ENCODE results near the gene RNF182.
"Not testable (repeated sequence)": the region's sequence is repeated elsewhere in the genome, so short reads cannot be mapped to it uniquely, and the experiment has no call there.

RNF182 gene

DNA sequence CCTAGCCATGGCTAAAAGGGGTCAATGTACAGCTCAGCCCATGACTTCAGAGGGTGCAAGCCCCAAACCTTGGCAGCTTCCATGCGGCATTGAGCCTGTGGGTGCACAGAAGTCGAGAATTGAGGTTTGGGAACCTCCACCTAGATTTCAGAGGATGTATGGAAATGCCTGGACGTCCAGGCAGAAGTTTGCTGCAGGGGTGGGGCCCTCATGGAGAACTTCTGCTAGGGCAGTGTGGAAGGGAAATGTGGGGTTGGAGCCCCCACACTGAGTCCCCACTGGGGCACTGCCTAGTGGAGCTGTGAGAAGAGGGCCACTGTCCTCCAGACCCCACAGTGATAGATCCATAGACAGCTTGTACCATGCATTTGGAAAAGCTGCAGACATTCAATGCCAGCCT lies 47.9 kb downstream of the RNF182 start:
- DNase-seq, result not testable (repeated sequence)

GRCh38 chr6:13973422-13973821 lies 48.7 kb downstream of the RNF182 start:
- not testable (repeated sequence) for DNase-seq

GRCh38 chr6:13978102-13978640 lies 53.4 kb downstream of the RNF182 start:
- DNase-seq, result no peak

- DNase-seq, result no peak
Observed at GRCh38 chr6:13978787-13979186, 54.0 kb downstream of the RNF182 start.

DNA sequence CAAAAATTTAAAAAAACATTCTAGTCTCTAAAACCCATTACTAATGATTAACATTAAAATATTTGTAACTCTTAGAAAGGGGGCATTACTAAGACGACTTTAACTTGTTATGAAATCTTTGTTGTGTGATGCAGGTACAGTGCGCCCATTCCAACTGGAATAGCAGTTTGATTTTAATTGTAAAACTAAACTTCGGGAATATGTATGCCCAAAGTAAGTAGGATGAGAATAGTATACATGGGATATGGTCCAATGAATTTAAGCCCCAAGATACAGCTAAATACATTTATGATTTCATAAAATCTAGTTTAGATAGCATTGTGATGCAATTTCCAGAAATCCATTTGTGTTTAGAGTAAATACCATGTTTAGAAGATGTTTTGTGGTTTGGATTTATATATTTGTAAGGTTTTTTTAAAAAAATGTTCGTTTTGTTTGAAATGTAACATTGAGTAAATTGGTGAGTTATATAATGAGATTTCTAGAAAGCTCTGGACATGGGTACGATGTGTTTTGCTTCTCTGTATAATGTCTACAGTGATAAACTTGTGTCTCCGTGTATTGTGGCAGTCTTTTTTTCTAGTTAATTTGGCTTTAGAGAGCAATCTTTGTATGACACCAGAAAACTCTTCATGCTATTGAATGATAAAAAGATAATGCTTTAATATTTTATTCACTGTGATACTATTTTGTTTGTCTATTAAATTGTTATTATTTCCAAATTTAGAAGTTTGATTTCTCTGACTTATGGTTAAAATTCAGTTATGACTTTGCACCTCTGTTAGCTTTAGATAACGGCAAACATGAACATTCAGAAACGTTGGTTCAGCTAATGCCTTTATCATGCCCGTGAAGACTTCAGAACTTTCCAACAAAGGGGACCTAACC lies 54.8 kb downstream of the RNF182 start:
- no peak for DNase-seq

GRCh38 chr6:13980534-13980933 lies 55.8 kb downstream of the RNF182 start:
- no peak for DNase-seq

DNA sequence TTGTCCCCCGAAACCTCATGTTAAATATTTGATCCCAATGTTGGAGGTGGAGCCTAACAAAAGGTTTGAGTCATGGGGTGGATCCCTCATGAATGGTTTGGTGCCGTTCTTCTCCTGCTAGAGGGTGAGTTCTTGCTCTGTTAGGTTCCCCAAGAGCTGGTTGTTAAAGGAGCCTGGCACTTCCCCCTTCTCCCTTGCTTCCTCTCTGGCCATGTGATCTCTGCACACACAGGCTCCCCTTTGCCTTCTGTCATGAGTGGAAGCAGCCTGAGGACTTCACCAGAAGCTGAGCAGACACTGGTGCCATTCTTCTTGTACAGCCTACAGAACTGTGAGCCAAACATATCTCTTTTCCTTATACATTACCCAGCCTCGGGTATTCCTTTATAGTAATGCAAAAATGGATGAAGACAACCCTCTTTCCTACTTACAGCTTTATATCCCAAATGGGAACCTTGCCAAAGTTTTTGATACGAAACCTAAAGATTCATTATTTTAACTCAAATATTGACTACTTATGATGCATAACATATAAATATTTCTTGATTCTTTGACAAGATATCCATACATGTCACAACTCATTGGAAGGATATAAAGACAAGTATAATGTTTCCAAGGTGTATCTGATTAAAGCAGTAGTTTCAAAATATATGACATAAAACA lies 61.0 kb downstream of the RNF182 start:
- DNase-seq, result no peak

- no peak for DNase-seq
Observed at GRCh38 chr6:13986700-13987399, 62.1 kb downstream of the RNF182 start.

DNA sequence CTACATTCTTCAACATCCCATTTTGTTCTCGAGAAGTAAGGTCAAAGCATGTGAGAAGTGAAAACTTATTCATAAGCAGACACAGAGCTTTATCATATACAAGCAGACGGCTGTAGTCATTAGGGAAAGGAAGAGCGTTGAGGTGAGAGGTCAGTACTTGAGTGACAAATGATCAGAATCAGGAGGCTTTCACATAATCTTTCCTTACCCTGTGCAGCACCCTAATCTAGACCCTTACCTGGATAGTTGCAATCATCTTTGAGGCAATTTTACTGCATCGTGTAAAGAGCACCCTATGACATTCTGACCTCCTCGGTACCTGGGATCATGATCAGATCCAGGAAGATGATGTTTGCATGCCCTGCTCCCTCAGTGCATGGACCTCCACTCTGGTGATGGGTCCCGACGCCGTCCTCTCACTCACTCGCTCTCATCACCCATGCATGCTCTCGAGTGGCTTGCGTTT lies 62.7 kb downstream of the RNF182 start:
- DNase-seq, result no peak

GRCh38 chr6:13988049-13988738 lies 63.4 kb downstream of the RNF182 start:
- no peak for DNase-seq

DNA sequence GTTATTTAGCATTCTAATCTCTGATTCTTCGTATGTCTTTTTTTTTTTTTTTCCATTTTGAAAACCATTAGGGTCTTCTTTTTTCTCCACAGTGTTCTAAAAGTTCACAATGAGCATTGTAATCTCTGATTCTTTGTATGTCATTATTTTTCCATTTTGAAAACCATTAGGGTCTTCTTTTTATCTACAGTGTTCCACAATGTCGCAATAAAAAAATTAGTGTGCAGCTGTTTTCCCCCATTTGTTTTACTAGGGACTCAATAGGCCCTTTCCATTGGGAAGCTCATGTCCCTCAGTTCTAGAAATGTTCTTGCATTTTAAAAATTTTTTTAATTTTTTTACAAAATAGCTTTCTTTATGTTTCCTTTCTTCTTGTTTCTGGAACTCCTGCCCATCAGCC lies 64.2 kb downstream of the RNF182 start:
- DNase-seq, result no peak

DNA sequence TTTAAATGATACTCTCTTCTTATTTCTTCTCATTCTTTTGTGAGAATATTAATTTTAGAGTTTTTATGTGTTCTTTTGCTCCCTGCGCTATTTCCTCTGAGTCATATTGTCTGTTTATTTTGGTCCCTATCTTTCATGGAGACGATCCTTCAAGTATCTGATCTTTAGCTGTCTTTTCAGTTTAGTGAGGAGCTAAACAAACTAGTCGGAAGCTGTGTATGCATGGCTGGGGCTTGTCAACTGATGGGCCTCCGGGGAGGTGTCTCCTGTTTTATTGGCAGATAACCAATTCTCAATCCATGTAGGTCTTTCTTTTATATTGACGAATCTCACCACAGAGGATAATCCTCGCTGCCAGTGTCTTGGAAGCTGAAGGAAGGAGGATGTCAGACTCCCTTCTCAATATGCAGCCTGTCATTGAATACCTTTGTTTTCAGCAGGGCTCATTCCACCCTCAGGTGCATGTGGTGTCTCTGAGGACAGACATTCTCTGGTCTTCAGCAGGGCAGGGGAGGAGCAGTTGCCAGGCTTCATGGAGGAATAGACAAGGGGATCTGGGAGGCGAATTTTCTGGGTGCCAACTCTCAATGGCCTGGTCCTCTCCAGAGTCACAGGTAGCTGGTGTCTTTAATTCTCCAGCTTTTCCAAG lies 64.9 kb downstream of the RNF182 start:
- no peak for DNase-seq

DNA sequence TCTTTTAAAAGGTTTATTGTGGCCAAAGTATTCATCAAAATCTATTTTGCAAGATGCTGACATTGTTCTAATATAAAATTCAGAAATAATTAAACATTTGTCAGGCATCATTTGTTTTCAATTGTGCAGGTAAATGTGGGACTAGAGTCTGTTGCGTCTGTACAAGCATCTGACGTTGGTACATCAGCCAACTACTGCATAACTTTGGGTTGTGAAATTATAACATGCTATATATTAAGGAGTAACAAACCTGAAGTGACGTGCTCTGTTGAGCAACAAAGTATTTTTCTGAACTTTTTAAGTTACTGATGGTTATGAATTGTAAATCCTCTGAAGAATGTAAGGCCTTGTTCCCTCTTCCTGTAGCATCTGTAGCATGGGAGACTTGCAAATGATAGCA lies 66.0 kb downstream of the RNF182 start:
- no peak for DNase-seq

DNA sequence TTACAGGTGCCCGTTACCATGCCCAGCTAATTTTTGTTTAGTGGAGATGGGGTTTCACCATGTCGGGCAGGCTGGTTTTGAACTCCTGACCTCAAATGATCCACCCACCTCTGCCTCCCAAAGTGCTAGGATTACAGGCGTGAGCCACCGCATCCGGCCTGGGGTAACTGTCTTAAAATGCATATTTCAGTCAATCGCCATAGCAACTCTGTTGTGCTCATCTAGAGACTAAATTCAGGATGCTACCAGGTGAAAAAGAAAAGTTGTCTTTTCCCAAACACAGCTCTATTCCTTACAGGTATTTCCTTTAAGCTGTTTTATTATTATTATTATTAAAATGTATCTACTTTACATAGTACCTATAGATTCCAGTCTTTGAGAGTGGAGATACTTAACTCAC lies 66.6 kb downstream of the RNF182 start:
- no peak for DNase-seq

DNA sequence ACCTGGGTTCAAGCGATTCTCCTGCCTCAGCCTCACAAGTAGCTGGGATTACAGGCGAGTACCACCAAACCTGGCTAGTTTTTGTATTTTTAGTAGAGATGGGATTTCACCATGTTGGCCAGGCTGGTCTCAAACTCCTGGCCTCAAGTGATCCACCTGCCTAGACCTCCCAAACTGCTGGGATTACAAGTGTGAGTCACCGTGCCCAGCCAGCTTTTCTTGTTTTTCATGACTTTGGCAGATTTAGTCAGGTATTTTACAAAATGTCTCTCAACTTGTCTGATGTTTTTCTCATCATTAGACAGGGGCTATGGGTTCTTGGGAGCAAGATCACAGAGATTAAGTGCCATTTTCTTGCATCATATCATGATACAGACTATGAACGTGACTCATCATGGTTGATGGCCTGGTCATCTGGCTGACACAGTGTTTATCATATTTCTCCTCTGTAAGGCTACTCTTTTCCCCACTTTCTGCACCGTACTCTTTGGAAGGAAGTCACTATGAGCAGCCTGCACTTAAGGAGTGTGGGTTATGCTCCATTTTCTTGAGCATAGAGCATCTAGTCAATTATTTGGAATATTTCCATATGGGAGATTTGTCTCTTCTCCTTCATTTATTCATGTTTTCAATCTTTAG lies 67.8 kb downstream of the RNF182 start:
- no peak for DNase-seq

DNA sequence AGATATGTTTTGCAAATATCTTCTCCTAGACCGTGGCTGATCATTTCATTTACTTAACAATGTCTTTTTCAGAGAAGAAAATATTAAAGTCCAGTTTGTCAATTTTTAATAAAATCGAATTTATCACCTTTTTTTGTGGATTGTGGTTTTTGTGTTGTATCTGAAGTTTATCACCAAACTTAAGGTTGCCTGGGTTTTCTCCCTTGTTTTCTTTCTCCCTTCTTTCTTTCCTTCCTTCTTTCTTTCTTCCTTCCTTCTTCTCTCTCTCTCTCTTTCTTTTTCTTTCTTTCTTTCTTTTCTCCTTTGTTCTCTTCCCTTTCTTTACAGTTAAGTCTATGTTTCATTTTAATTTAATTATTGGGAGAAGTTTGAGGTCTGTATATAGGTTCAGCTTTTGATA lies 68.7 kb downstream of the RNF182 start:
- no peak for DNase-seq

GRCh38 chr6:13998356-13998755 lies 73.6 kb downstream of the RNF182 start:
- no peak for DNase-seq

DNA sequence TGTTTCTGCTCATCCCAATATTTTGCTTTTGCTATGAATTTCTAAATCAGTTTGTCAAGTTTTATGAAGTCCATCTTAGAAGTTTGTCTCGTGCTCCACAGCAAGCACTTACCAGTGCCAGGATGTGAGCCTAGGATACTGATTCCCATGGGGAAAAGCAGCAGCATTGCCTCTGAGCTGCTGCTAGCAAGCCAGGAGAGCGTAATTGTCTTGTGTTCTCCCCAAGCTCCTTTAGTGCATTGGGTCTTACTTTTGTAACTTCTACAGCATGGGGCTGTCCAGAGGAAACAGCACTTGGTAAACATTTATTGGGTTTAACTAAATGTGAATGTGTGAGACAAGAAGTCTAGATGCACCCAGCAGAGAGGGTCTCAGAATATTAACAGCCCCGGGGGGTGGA lies 76.1 kb downstream of the RNF182 start:
- DNase-seq, result no peak

DNA sequence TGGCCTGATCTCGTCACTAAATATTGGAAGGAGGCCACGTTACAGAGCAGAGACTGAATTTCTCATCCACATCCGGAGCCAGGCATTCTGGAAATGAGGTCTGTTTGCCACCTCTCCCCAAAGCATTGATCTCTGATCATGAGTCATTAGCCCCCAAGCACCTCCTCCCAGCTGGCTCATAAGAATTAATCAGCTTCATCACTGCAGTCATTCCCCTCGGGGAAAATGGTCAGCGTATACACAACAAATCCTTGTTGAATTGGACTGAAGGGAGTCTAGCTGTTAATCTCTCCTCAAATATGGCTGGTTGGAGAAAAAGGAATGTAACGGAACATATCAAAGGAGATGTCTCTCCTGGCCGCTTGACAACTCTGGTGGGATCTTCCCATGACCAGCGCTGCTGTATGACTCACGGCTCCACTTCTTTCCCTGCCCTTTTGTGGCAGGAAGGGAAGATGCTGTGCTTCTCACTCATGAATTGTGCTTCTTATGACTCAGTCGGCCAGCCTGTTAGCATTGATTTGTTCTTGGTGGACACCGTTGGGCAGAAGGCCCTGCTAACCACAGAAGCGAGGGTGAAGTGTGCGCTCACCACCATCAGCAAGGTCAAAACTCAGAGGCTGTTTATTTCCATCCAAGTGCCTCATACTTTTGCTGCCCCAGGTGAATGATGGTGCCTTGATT lies 76.7 kb downstream of the RNF182 start:
- DNase-seq, result no peak

GRCh38 chr6:14002176-14002947 lies 77.6 kb downstream of the RNF182 start:
- DNase-seq, result no peak
